CD4-positive, alpha-beta T cell (primary cell): ENCODE results near the gene BCL2L2. TPM values are rescaled to one million over a fixed set of nuclear protein-coding genes. Genes with fewer than 3 reads are reported as not detected.

ENCODE experiments used
- ATAC-seq: fragments of 200-7000 bp; cut with Tn5 transposase; one replicate; pipeline ENCODE4 v1.10.0; 2022; ENCODE audit warnings: mild to moderate bottlenecking; ENCODE audit not compliant: poor library complexity
- CTCF ChIA-PET: fragments of 350-600 bp; sonication (Branson Sonifier 250); formaldehyde crosslinking; loops from one replicate; lab custom pipeline; 2021; ENCODE audit warnings: antibody characterized with exemption, inconsistent platforms; lab: Charles Lee
- POLR2A ChIA-PET: fragments of 350-600 bp; sonication (Branson Sonifier 250); formaldehyde crosslinking; loops from one replicate; lab custom pipeline; 2021; ENCODE audit warnings: antibody characterized with exemption, inconsistent platforms; lab: Charles Lee
- DNase-seq, 14 experiments: peaks; one replicate each; pipeline ENCODE4 v3.0.0-alpha.2; 2013 to 2020; ENCODE audit warnings: mixed read lengths in 2 of 14
- H3K27ac ChIP-seq, 2 donors: one replicate each; pipeline versions ENCODE4 v1.5.1 to v1.7.0; 2013; ENCODE audit warnings: low read length in 2 of 2, low read depth in 1 of 2, mild to moderate bottlenecking in 1 of 2
- H3K27me3 ChIP-seq, 2 experiments: 1 replicate in 1 of 2; 2 replicates in 1 of 2; pipeline versions ENCODE4 v1.6.1 to v1.7.0; 2013; ENCODE audit warnings: low read length in 2 of 2, control low read depth in 1 of 2, mild to moderate bottlenecking in 1 of 2, moderate library complexity in 1 of 2; ENCODE audit not compliant: insufficient read depth in 2 of 2, control insufficient read depth in 1 of 2
- H3K36me3 ChIP-seq: one replicate; pipeline ENCODE4 v1.6.1; 2013; ENCODE audit warnings: low read length, control low read depth; ENCODE audit not compliant: insufficient read depth
- H3K4me1 ChIP-seq: one replicate; pipeline ENCODE4 v1.6.1; 2013; ENCODE audit warnings: low read length, control low read depth; ENCODE audit not compliant: insufficient read depth
- H3K4me3 ChIP-seq: one replicate; pipeline ENCODE4 v1.5.1; 2013; ENCODE audit warnings: mild to moderate bottlenecking, low read length, moderate library complexity
- H3K9me3 ChIP-seq, 2 experiments: 1 replicate in 1 of 2; 2 replicates in 1 of 2; pipeline versions ENCODE4 v1.6.1 to v1.7.0; 2013; ENCODE audit warnings: low read length in 2 of 2, mild to moderate bottlenecking in 2 of 2, control low read depth in 1 of 2, moderate library complexity in 1 of 2; ENCODE audit not compliant: control insufficient read depth in 1 of 2, insufficient read depth in 1 of 2
- H3K27ac Mint-ChIP-seq: one replicate; pipeline ENCODE4 v1.8.0; 2020; ENCODE audit warnings: mixed read lengths
- H3K27me3 Mint-ChIP-seq: one replicate; pipeline ENCODE4 v1.8.0; 2021; ENCODE audit warnings: mixed read lengths
- H3K36me3 Mint-ChIP-seq: one replicate; pipeline ENCODE4 v1.8.0; 2021; ENCODE audit warnings: low read depth, mixed read lengths
- H3K4me1 Mint-ChIP-seq: one replicate; pipeline ENCODE4 v1.8.0; 2021; ENCODE audit warnings: low read depth, mixed read lengths
- H3K4me3 Mint-ChIP-seq: one replicate; pipeline ENCODE4 v1.8.0; 2020; ENCODE audit warnings: mild to moderate bottlenecking, mixed read lengths
- H3K9me3 Mint-ChIP-seq: one replicate; pipeline ENCODE4 v1.8.0; 2020; ENCODE audit warnings: mixed read lengths
- intact Hi-C, 2 experiments: fragments of 100-400 bp; cut with DNase I in 1 of 2; cut with micrococcal nuclease in 1 of 2; formaldehyde crosslinking; loops; one replicate each; pipeline versions ENCODE4 v1.15.1 to v1.9.0; 2023 to 2025; cut with DNase I, micrococcal nuclease
- total RNA-seq, 174 experiments: library from RNA in 2 of 174; stranded (reverse) in 2 of 174; gene quantifications; one replicate each; pipeline ENCODE4 v1.2.3 and lab custom pipeline; 2021 to 2026
- TF ChIP-seq, protein P1 (sequence below): fragments of 200-600 bp; IDR thresholded peaks from one replicate; pipeline ENCODE4 v1.8.0; 2022; ENCODE audit warnings: antibody characterized with exemption, mild to moderate bottlenecking

The BCL2L2 gene
- total RNA-seq, 2 experiments from 2014 or later, result 2.3 to 3.7 TPM

DNA sequence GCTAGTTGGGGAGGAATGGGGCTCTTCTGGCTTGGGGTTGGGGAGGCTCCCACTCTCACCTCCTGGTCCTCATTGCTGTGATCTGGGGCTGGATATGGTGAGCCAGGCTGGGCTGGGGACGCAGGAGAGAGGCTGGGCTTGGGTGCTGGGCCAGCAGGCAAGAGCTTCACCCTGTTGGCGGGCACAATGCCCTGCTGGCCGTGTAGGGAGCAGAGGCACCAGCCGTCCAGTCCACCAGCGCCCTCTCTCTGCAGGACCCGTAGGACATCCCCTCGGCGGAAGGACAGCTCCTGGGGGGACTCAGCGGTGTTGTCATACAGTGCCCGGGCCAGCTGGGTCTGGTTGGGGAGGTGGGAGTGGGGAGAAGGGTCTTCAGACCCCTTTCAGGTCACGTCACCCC lies 53.9 kb downstream of the BCL2L2 start:
- POLR2A ChIA-PET, result interaction anchor here (1.1 kb wide), 1 partner anchor 39 kb away, joined by 3 read pairs; the partner anchor contains the start of gene PABPN1

DNA sequence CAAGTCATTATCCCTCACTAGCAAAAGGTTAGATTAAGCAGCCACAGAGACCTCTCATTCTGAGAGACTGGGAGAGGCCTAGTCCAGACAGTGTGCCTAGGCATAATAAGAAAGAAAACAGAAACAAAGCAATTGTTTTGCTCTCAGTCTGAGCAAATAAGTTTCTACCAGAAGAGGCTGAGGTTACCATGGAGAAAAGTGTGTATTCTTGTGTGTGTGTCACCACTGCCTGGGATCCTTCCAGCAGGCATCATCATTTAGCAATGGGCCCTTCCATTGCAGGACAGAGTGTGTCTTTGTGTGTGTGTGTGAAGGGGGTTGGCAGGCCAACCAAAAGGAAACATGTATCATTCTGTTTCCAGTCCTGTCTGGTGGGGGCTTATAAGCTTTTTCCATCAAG lies 54.7 kb downstream of the BCL2L2 start:
- H3K36me3 ChIP-seq, result no peaks in the 10 kb centered on the region
- DNase-seq, result no peak
- intact Hi-C loops, result no loop called here
- Mint-ChIP-seq H3K4me3 (no peak overlapping the region), H3K36me3 (no peaks in the 10 kb centered on the region), H3K27me3 (peaks cover 34% of the 10 kb centered on the region), H3K9me3 (no peaks in the 10 kb centered on the region), H3K27ac (no peak overlapping the region), H3K4me1 (no peaks in the 10 kb centered on the region)
- no peak overlapping the region for H3K27ac ChIP-seq
- H3K4me1 ChIP-seq, result peaks cover 8% of the 10 kb centered on the region
- H3K9me3 ChIP-seq, result peaks cover 0 to 9% of the 10 kb centered on the region in 2 experiments
- H3K4me3 ChIP-seq, result no peak overlapping the region
- no peak for ATAC-seq
- H3K27me3 ChIP-seq, result peaks cover 11 to 15% of the 10 kb centered on the region in 2 experiments
- TF ChIP-seq, protein P1, sequence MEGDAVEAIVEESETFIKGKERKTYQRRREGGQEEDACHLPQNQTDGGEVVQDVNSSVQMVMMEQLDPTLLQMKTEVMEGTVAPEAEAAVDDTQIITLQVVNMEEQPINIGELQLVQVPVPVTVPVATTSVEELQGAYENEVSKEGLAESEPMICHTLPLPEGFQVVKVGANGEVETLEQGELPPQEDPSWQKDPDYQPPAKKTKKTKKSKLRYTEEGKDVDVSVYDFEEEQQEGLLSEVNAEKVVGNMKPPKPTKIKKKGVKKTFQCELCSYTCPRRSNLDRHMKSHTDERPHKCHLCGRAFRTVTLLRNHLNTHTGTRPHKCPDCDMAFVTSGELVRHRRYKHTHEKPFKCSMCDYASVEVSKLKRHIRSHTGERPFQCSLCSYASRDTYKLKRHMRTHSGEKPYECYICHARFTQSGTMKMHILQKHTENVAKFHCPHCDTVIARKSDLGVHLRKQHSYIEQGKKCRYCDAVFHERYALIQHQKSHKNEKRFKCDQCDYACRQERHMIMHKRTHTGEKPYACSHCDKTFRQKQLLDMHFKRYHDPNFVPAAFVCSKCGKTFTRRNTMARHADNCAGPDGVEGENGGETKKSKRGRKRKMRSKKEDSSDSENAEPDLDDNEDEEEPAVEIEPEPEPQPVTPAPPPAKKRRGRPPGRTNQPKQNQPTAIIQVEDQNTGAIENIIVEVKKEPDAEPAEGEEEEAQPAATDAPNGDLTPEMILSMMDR, result no peak
- POLR2A ChIA-PET, result interaction anchor here (1.1 kb wide), 1 partner anchor 40 kb away, joined by 3 read pairs; the partner anchor contains the start of gene PABPN1
- CTCF ChIA-PET, result no interaction called here

More for the DNA sequence above, 53.9 kb downstream of the BCL2L2 start:
- Mint-ChIP-seq H3K36me3 (no peaks in the 10 kb centered on the region), H3K4me3 (no peak overlapping the region), H3K27me3 (peaks cover 41% of the 10 kb centered on the region), H3K27ac (no peak overlapping the region), H3K9me3 (no peaks in the 10 kb centered on the region), H3K4me1 (no peaks in the 10 kb centered on the region)
- TF ChIP-seq, protein P1, result no peak
- Histone ChIP-seq H3K4me3 (no peak overlapping the region), H3K27ac (no peak overlapping the region), H3K27me3 (peaks cover 8 to 17% of the 10 kb centered on the region in 2 experiments), H3K9me3 (peaks cover 0 to 9% of the 10 kb centered on the region in 2 experiments), H3K36me3 (no peaks in the 10 kb centered on the region), H3K4me1 (peaks cover 4% of the 10 kb centered on the region)
- DNase-seq, result no peak
- CTCF ChIA-PET, result no interaction called here
- ATAC-seq, result no peak
- intact Hi-C loops, result no loop called here

Other genes starting within 250 kb of the BCL2L2 start
- 1 to 10 TPM; 3.3 to 3.7 TPM for gene CDH24, start 249.3 kb upstream of the BCL2L2 start, total RNA-seq
- gene ACIN1, start 211.7 kb upstream of the BCL2L2 start, total RNA-seq, result 100 to 1,000 TPM; 282 to 288 TPM
- gene C14orf119, start 211.3 kb upstream of the BCL2L2 start, total RNA-seq, result 1 to 10 TPM; 3.1 to 3.9 TPM
- not detected for gene CIROP, start 201.8 kb upstream of the BCL2L2 start, total RNA-seq
- not detected for gene CEBPE, start 187.6 kb upstream of the BCL2L2 start, total RNA-seq
- gene SLC7A8, start 123.2 kb upstream of the BCL2L2 start, total RNA-seq, result under 1 TPM; 0.73 to 0.80 TPM
- not detected for gene RNF212B, start 68.9 kb upstream of the BCL2L2 start, total RNA-seq
- 1 to 10 TPM; 2.0 to 2.8 TPM for gene HOMEZ, start 20.7 kb upstream of the BCL2L2 start, total RNA-seq
- 10 to 100 TPM; 51.0 to 53.8 TPM for gene PPP1R3E, start 4.0 kb upstream of the BCL2L2 start, total RNA-seq
- 100 to 1,000 TPM; 188 to 195 TPM for gene PABPN1, start 14.6 kb downstream of the BCL2L2 start, total RNA-seq
- gene SLC22A17, start 46.1 kb downstream of the BCL2L2 start, total RNA-seq, result 10 to 100 TPM; 19.5 to 21.1 TPM
- gene EFS, start 58.3 kb downstream of the BCL2L2 start, total RNA-seq, result not detected
- not detected for gene IL25, start 66.0 kb downstream of the BCL2L2 start, total RNA-seq
- gene CMTM5, start 70.2 kb downstream of the BCL2L2 start, total RNA-seq, result not detected
- gene MYH6, start 101.4 kb downstream of the BCL2L2 start, total RNA-seq, result not detected
- not detected for gene MYH7, start 128.8 kb downstream of the BCL2L2 start, total RNA-seq
- 100 to 1,000 TPM; 146 to 149 TPM for gene NGDN, start 162.9 kb downstream of the BCL2L2 start, total RNA-seq
- gene ZFHX2, start 244.9 kb downstream of the BCL2L2 start, total RNA-seq, result under 1 TPM; 0.19 to 0.22 TPM
- gene THTPA, start 249.4 kb downstream of the BCL2L2 start, total RNA-seq, result 10 to 100 TPM; 13.0 to 13.4 TPM